ENCODE results near the gene GAPVD1.

Gene GAPVD1

GRCh38 chr9:125376261-125377226 lies 114.9 kb downstream of the GAPVD1 start:
- H3K9me3 Mint-ChIP-seq, result no peaks in the 10 kb centered on the region
- H3K4me3 Mint-ChIP-seq, result no peak overlapping the region
- no peaks in the 10 kb centered on the region for H3K36me3 Mint-ChIP-seq
- no peak overlapping the region for H3K27ac Mint-ChIP-seq
- DNase-seq, result no peak
- peaks cover 7% of the 10 kb centered on the region for H3K4me1 Mint-ChIP-seq
- H3K27me3 Mint-ChIP-seq, result peaks cover 64% of the 10 kb centered on the region
- CTCF ChIA-PET, result interaction anchor here (0.6 to 1.5 kb wide), 3 partner anchors 8 to 602 kb away, joined by 3 to 5 read pairs (median 3); no protein-coding TSS in a partner anchor

- H3K4me3 Mint-ChIP-seq, result no peak overlapping the region
- H3K9me3 Mint-ChIP-seq, result no peaks in the 10 kb centered on the region
- CTCF ChIA-PET, result interaction anchor here (0.7 to 1.5 kb wide), 6 partner anchors 8 to 603 kb away, joined by 3 to 5 read pairs (median 4); no protein-coding TSS in a partner anchor
- no peak overlapping the region for H3K27ac Mint-ChIP-seq
- no peak for DNase-seq
- H3K27me3 Mint-ChIP-seq, result peaks cover 64% of the 10 kb centered on the region
- H3K36me3 Mint-ChIP-seq, result no peaks in the 10 kb centered on the region
- peaks cover 7% of the 10 kb centered on the region for H3K4me1 Mint-ChIP-seq
These were observed 116.1 kb downstream of the GAPVD1 start for GRCh38 chr9:125377584-125378250.

DNA sequence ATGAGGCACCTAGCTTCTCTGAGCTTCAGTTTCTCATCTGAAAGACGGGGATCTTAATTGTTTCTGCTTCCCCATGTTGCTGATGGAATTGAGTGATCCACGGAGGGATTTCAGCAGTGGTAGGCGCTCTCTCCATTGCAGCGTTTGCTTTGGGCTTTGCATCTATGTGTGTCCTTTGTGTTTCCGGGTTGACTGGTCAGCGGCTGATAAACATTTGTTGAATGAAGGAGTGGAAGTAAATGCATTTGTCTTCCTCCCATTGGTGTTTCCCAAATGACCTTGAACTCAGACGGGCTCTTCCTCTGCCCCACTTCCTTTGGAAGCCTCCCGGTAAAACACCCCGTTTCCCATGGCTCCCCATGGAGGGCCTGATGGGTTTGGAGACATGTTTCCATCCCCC lies 117.2 kb downstream of the GAPVD1 start:
- Mint-ChIP-seq H3K27me3 (peaks cover 57% of the 10 kb centered on the region), H3K9me3 (no peaks in the 10 kb centered on the region), H3K27ac (no peak overlapping the region), H3K4me1 (peaks cover 7% of the 10 kb centered on the region), H3K4me3 (no peak overlapping the region), H3K36me3 (no peaks in the 10 kb centered on the region)
- DNase-seq, result no peak
- CTCF ChIA-PET, result interaction anchor here (1.0 to 1.5 kb wide), 3 partner anchors 9 to 123 kb away, joined by 3 to 5 read pairs (median 3); no protein-coding TSS in a partner anchor

- peaks cover 6% of the 10 kb centered on the region for H3K4me1 Mint-ChIP-seq
- H3K36me3 Mint-ChIP-seq, result no peaks in the 10 kb centered on the region
- DNase-seq, result no peak
- H3K4me3 Mint-ChIP-seq, result no peak overlapping the region
- CTCF ChIA-PET, result no interaction called here
- H3K9me3 Mint-ChIP-seq, result no peaks in the 10 kb centered on the region
- no peak overlapping the region for H3K27ac Mint-ChIP-seq
- peaks cover 53% of the 10 kb centered on the region for H3K27me3 Mint-ChIP-seq
These were observed 117.6 kb downstream of the GAPVD1 start for GRCh38 chr9:125379208-125379607.

GRCh38 chr9:125380406-125380805 lies 118.8 kb downstream of the GAPVD1 start:
- CTCF ChIA-PET, result interaction anchor here (0.6 kb wide), 1 partner anchor 846 kb away, joined by 3 read pairs; no protein-coding TSS in a partner anchor
- H3K27ac Mint-ChIP-seq, result no peak overlapping the region
- peaks cover 52% of the 10 kb centered on the region for H3K27me3 Mint-ChIP-seq
- no peak overlapping the region for H3K4me3 Mint-ChIP-seq
- no peaks in the 10 kb centered on the region for H3K4me1 Mint-ChIP-seq
- H3K9me3 Mint-ChIP-seq, result no peaks in the 10 kb centered on the region
- no peak for DNase-seq
- no peaks in the 10 kb centered on the region for H3K36me3 Mint-ChIP-seq

DNA sequence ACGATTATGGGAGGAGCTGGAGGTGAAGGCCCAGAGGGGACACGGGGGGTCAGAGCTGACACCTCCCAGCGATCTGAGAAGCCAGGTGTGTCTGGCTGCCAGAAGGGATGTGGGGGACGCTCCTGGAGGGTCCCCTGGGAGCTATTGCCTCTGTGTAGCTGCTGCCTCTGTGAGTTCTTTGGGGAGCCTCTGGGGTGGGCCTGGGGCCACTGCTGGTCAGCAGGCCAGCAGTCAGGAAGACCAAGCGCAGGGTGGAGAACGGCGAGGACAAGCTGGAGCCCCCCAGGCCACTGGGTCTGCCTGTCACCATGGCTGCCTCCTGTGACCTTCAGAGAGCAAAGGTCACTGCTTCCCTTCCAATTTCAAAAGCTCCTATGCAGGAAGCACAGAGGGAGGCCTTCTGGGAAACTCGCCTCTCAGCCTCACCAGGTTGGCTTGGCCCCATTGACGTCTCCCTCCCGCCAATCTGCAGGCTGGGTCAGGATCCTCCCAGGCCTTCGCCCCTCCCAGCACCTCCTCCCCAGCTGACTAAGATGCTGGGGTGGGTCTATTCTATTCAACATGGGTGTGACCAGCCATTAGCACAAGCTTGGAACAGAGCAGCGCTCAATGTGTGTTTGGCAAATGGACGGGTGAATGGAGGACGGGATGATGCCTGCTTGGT lies 126.4 kb downstream of the GAPVD1 start:
- CTCF ChIA-PET, result no interaction called here
- Mint-ChIP-seq H3K4me1 (no peaks in the 10 kb centered on the region), H3K27ac (no peak overlapping the region), H3K9me3 (no peaks in the 10 kb centered on the region), H3K4me3 (no peak overlapping the region), H3K36me3 (no peaks in the 10 kb centered on the region), H3K27me3 (peaks cover 26% of the 10 kb centered on the region)
- DNase-seq, result no peak

GRCh38 chr9:125388978-125389377 lies 127.4 kb downstream of the GAPVD1 start:
- H3K36me3 Mint-ChIP-seq, result no peaks in the 10 kb centered on the region
- H3K4me3 Mint-ChIP-seq, result no peak overlapping the region
- CTCF ChIA-PET, result no interaction called here
- H3K4me1 Mint-ChIP-seq, result no peaks in the 10 kb centered on the region
- peaks cover 26% of the 10 kb centered on the region for H3K27me3 Mint-ChIP-seq
- H3K27ac Mint-ChIP-seq, result no peak overlapping the region
- DNase-seq, result no peak
- no peaks in the 10 kb centered on the region for H3K9me3 Mint-ChIP-seq

DNA sequence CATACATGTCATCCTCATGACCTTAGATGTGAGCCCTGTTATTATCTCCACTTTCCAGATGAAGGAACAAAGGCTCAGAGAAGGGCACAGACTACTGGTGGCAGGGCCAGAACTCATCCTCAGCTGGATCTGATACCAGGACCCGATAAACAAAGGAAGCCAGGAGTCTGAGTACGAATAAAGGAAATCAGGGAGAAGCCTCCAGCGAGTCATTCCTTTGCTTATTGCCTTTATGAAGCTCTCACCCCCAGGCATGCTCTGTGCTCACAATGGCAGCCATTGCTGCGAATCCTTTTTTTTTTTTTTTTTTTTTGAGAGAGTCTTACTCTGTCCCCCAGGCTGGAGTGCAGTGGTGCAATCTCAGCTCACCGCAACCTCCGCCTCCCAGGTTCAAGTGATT lies 130.1 kb downstream of the GAPVD1 start:
- no peak overlapping the region for H3K4me3 Mint-ChIP-seq
- peaks cover 10% of the 10 kb centered on the region for H3K27me3 Mint-ChIP-seq
- no peaks in the 10 kb centered on the region for H3K9me3 Mint-ChIP-seq
- H3K4me1 Mint-ChIP-seq, result no peaks in the 10 kb centered on the region
- CTCF ChIA-PET, result no interaction called here
- H3K36me3 Mint-ChIP-seq, result no peaks in the 10 kb centered on the region
- DNase-seq, result no peak
- no peak overlapping the region for H3K27ac Mint-ChIP-seq

- peaks cover 4% of the 10 kb centered on the region for H3K27me3 Mint-ChIP-seq
- H3K27ac Mint-ChIP-seq, result no peak overlapping the region
- no peak for DNase-seq
- CTCF ChIA-PET, result no interaction called here
- H3K4me3 Mint-ChIP-seq, result no peak overlapping the region
- H3K9me3 Mint-ChIP-seq, result no peaks in the 10 kb centered on the region
- H3K36me3 Mint-ChIP-seq, result no peaks in the 10 kb centered on the region
- no peaks in the 10 kb centered on the region for H3K4me1 Mint-ChIP-seq
These were observed 131.8 kb downstream of the GAPVD1 start for GRCh38 chr9:125393426-125393825.

DNA sequence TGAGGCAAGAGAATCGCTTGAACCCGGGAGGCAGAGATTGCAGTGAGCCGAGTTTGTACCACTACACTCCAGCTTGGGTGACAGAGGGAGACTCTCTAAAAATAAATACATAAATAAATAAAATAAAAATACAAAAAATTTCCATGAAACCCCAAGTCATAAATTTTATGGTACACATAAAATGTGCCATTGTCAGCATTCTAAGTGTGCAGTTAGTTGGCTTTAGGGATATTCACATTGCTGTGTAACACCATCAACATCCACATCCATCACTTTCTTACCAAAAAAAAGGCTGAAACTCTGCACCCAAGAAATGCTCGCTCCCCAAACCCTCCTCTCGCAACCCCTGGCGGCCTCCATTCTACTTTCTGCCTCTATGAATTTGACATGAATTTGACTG lies 135.2 kb downstream of the GAPVD1 start:
- CTCF ChIA-PET, result no interaction called here
- no peaks in the 10 kb centered on the region for H3K27me3 Mint-ChIP-seq
- no peaks in the 10 kb centered on the region for H3K4me1 Mint-ChIP-seq
- H3K9me3 Mint-ChIP-seq, result no peaks in the 10 kb centered on the region
- no peak overlapping the region for H3K4me3 Mint-ChIP-seq
- H3K27ac Mint-ChIP-seq, result no peak overlapping the region
- H3K36me3 Mint-ChIP-seq, result no peaks in the 10 kb centered on the region
- no peak for DNase-seq

DNA sequence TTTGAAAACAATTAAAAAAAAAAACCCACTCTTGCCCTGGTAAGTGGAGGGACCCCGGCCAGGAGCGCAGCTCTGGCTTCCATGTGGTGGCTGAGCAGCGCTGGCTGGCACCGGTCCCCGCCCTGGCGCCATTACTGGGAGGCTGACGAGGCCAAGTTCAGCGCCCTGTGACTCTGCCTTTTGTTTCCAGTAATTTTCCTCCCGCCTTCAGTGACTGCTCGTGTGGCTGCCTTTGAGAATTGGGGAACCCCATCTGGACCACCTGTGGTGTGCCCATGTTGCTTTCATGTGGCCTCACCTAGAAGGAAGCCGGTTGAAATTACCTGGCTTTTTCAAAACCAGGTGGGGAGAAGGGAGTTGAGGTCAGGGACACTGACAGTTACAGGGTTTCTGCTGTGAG lies 136.1 kb downstream of the GAPVD1 start:
- CTCF ChIA-PET, result no interaction called here
- Mint-ChIP-seq H3K4me1 (no peaks in the 10 kb centered on the region), H3K36me3 (no peaks in the 10 kb centered on the region), H3K27ac (no peak overlapping the region), H3K9me3 (no peaks in the 10 kb centered on the region), H3K27me3 (no peaks in the 10 kb centered on the region), H3K4me3 (no peak overlapping the region)
- no peak for DNase-seq

- Mint-ChIP-seq H3K36me3 (no peaks in the 10 kb centered on the region), H3K9me3 (no peaks in the 10 kb centered on the region), H3K4me1 (no peaks in the 10 kb centered on the region), H3K27ac (no peak overlapping the region), H3K27me3 (no peaks in the 10 kb centered on the region), H3K4me3 (no peak overlapping the region)
- no peak for DNase-seq
- CTCF ChIA-PET, result no interaction called here
These were observed 136.6 kb downstream of the GAPVD1 start for GRCh38 chr9:125398243-125398642.

GRCh38 chr9:125399165-125399564 lies 137.5 kb downstream of the GAPVD1 start:
- Mint-ChIP-seq H3K27me3 (no peaks in the 10 kb centered on the region), H3K9me3 (no peaks in the 10 kb centered on the region)

DNA sequence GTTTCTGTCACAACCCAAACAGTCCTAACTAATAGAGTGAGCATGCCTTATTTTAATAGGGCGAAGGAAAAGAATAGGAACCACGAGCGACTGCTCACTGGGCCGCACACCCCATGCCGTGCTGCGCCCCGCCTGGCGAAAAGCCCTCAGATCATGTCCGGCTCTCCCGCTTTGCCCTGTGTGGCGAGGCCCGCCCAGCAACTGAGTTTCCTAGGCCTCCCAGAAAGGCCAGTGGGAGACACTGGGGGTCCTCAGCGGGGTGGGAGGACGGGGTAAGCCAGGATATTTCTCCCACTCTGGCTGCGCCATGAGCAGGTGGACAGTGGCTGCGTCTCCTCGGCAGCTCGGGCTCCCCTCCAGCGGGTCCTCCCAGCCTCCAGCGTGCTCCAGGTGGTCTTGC lies 138.0 kb downstream of the GAPVD1 start:
- Mint-ChIP-seq H3K4me3 (no peak overlapping the region), H3K27ac (no peak overlapping the region), H3K27me3 (no peaks in the 10 kb centered on the region), H3K4me1 (no peaks in the 10 kb centered on the region), H3K9me3 (no peaks in the 10 kb centered on the region), H3K36me3 (no peaks in the 10 kb centered on the region)
- no peak for DNase-seq
- CTCF ChIA-PET, result no interaction called here

More at GRCh38 chr9:125399165-125399564, 137.5 kb downstream of the GAPVD1 start:
- no peaks in the 10 kb centered on the region for H3K36me3 Mint-ChIP-seq
- no peaks in the 10 kb centered on the region for H3K4me1 Mint-ChIP-seq
- CTCF ChIA-PET, result no interaction called here
- no peak for DNase-seq
- H3K27ac Mint-ChIP-seq, result no peak overlapping the region
- no peak overlapping the region for H3K4me3 Mint-ChIP-seq

All from activated naive CD4-positive, alpha-beta T cell treated with anti-CD3 and anti-CD28 coated beads, Interleukin-2, amount 10 ng/mL, durations not matched to agents 7 days and 5 days (primary cell).